Measurements from ENCODE around the gene ULK3. TPM values are rescaled to one million over a fixed set of nuclear protein-coding genes. Genes with fewer than 3 reads are reported as not detected.

ULK3 gene
- total and polyA plus RNA-seq, 2 donors (not counting 3 experiments of a cell fraction or from before 2014, with no cell fraction given): 36.0 to 48.6 TPM

DNA sequence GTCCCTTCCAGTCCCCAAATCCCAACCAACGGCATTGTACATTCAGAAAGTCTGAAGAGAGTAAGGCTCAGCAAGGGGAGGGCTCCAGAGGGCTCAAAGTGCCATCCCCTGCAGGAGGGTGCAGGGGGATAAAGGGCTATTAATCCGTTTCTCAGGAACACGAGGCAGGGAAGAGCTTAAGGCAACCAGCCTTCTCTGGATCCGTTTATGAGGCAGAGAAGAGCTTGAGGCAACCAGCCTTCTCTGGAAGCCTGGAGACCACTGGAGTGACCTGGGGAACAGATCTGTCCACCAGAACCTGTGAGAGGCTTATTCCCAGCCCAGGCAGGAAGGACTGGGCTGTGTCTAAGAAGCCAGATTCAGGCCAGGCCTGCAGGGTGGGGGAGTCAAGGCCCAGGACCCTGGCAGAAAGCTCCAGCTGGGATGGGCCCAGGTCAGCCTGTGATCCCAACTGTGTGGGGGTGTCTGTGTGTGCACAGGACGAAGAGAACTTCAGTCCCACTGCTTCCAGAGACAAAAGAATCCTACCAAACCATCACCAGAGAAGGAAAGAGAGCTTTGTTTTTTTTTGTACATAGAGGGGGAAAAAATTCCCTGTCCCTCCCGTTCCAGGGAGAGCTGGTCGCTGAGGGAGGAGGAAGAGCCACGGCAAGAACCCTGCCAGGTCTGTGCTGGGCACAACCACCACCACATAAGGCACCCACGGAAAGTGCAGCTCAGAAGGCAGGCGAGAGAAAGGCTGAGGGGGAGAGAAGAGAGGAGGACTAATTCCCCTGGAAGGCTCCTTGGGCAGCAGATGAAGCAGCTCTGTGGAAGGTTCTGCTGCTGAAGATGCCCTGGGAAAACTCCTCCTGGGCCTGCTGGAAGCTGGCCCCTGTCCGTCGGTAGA lies 1.6 kb upstream of the ULK3 start:
- no peaks in the 10 kb centered on the region for H4K20me1 ChIP-seq (replicated peaks; ENCODE audit: control insufficient read depth, extremely low read depth, insufficient read depth, low read length)
- no peaks in the 10 kb centered on the region for H3K9me3 ChIP-seq (replicated peaks; ENCODE audit: control insufficient read depth, insufficient read depth, low read length)
- H3K79me2 ChIP-seq (ENCODE audit: control insufficient read depth, insufficient read depth, low read length): peaks cover 2% of the 10 kb centered on the region
- BruUV-seq (replicated peaks): no TSS peak
- H3K9ac ChIP-seq (replicated peaks; ENCODE audit: extremely low read depth, insufficient read depth, low read length): no peak overlapping the region
- FAIRE-seq: no peak
- intact Hi-C loops (cut with micrococcal nuclease): loop anchor here (5.0 kb wide), 1 partner anchor 93 kb away; the partner anchor contains the start of gene COX5A
- TF ChIP-seq, protein P1, sequence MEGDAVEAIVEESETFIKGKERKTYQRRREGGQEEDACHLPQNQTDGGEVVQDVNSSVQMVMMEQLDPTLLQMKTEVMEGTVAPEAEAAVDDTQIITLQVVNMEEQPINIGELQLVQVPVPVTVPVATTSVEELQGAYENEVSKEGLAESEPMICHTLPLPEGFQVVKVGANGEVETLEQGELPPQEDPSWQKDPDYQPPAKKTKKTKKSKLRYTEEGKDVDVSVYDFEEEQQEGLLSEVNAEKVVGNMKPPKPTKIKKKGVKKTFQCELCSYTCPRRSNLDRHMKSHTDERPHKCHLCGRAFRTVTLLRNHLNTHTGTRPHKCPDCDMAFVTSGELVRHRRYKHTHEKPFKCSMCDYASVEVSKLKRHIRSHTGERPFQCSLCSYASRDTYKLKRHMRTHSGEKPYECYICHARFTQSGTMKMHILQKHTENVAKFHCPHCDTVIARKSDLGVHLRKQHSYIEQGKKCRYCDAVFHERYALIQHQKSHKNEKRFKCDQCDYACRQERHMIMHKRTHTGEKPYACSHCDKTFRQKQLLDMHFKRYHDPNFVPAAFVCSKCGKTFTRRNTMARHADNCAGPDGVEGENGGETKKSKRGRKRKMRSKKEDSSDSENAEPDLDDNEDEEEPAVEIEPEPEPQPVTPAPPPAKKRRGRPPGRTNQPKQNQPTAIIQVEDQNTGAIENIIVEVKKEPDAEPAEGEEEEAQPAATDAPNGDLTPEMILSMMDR (IDR thresholded peaks at IDR 0.05; ENCODE audit: extremely low read depth in 1 of 2, insufficient read depth in 1 of 2, low read depth in 1 of 2, low read length in 2 of 2): no peak
- TF ChIP-seq EZH2 (IDR thresholded peaks at IDR 0.05; ENCODE audit: borderline replicate concordance, low read depth, low read length, severe bottlenecking) (no peak), POLR2A (IDR thresholded peaks at IDR 0.05; ENCODE audit: low read depth, low read length) (no peak), FOS (IDR thresholded peaks at IDR 0.05; ENCODE audit: borderline replicate concordance, insufficient read depth, low read length) (no peak), MYC (IDR thresholded peaks at IDR 0.05; ENCODE audit: low read depth, low read length) (no peak), JUN (IDR thresholded peaks at IDR 0.05; ENCODE audit: borderline replicate concordance, insufficient read depth, insufficient read length, low read depth) (no peak)
- TF ChIP-seq, protein P2, sequence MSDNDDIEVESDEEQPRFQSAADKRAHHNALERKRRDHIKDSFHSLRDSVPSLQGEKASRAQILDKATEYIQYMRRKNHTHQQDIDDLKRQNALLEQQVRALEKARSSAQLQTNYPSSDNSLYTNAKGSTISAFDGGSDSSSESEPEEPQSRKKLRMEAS (IDR thresholded peaks at IDR 0.05; ENCODE audit: insufficient read depth, insufficient read length): no peak
- no peak for DNase-seq (ENCODE audit: low read depth, low spot score)
- no peaks in the 10 kb centered on the region for H3K27me3 ChIP-seq (ENCODE audit: control insufficient read depth in 2 of 2, insufficient read depth in 2 of 2, low read length in 2 of 2)
- POLR2A ChIA-PET: no interaction called here
- dilution Hi-C loops (cut with MboI; ENCODE audit: extremely low pct_ligation_motif_present, low sequenced_read_pairs): no loop called here
- H3K4me3 ChIP-seq (replicated peaks in 1 of 3; ENCODE audit: insufficient read depth in 1 of 3, low read depth in 1 of 3, low read length in 3 of 3): no peak overlapping the region
- peaks cover 0 to 18% of the 10 kb centered on the region in 2 experiments for H3K36me3 ChIP-seq (ENCODE audit: control insufficient read depth in 2 of 2, extremely low read depth in 1 of 2, insufficient read depth in 2 of 2, low read length in 2 of 2)
- CTCF ChIA-PET: interaction anchor here (0.9 to 5.3 kb wide), 9 partner anchors 12 to 75 kb away, joined by 3 to 37 read pairs (median 3); partner anchors contain the start of gene MPI
- no peak overlapping the region for H2AFZ ChIP-seq (ENCODE audit: low read depth, low read length)
- no peaks in the 10 kb centered on the region for H3K9me1 ChIP-seq (replicated peaks; ENCODE audit: control insufficient read depth, extremely low read depth, insufficient read depth, low read length)
- peaks cover 11% of the 10 kb centered on the region for H3K4me1 ChIP-seq (ENCODE audit: control insufficient read depth, extremely low read depth, insufficient read depth, low read length)
- H3K4me2 ChIP-seq (ENCODE audit: insufficient read depth, low read length): no peak overlapping the region
- H3K27ac ChIP-seq (ENCODE audit: insufficient read depth, low read depth, low read length): no peak overlapping the region

Data from endothelial cell of umbilical vein (primary cell).